Stimulated activated CD4-positive, alpha-beta T cell treated with anti-CD3 and anti-CD28 coated beads, Interleukin-1b, Interleukin-23, amount 100 ng/mL, for 4 hours (primary cell): ENCODE results near the gene LRP8.
"Not testable (repeated sequence)": the region's sequence is repeated elsewhere in the genome, so short reads cannot be mapped to it uniquely, and the experiment has no call there.

ENCODE experiments used
- DNase-seq, 2 donors: peaks; one replicate each; pipeline ENCODE4 v3.0.0-alpha.2; 2020; ENCODE audit warnings: low read depth in 2 of 2

Gene LRP8

DNA sequence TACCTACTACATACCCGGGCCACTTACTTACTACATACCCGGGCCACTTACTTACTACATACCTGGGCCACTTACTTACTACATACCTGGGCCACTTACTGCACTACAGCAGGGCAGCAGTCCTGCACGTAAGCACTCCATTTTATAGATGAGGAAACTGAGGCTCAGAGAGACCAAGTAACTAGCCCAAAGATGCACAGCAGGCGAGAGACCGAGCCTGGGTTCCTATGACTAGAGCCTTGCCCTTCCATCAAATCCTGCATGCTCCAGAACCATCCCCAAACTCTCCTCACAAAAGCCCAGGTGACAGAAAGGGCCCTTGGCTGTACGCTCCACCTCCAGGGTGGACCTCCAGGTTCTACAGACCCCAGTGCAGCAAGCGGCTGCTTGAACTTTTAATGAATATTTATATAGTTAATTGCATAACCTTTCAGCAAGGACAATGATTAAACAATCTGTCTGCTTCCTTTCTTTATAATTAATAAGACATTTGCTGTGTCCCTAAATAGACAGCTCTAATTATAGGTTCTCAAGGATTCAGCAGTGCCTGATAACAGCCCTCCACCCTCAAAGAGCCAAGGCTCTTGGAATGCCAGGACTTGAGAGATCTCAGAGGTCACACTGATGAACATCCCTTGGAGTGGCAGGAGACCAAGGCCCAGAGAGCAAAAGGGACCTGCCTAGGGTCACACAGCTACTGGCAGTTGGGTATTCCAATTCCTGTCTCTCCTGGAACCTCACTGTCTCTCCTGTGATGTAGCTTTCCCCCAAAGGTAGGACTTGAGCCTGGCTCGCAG is 43.4 kb downstream of the LRP8 start:
- no peak for DNase-seq

DNA sequence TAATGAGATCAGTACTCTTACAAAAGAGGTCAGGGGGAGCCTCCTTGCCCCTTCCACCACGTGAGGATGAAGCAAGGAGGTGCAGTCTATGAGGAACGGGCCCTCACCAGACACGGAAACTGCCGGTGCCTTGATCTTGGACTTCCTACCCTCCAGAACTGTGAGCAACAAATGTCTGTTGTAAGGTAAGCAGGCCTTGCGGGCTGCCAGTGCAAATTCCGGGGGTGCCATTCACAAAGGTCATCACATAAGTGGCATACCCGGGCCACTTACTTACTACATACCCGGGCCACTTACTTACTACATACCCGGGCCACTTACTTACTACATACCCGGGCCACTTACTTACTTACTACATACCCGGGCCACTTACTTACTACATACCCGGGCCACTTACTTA is 44.7 kb downstream of the LRP8 start:
- DNase-seq, result not testable (repeated sequence)

GRCh38 chr1:53281133-53281532 is 46.7 kb downstream of the LRP8 start:
- no peak for DNase-seq

DNA sequence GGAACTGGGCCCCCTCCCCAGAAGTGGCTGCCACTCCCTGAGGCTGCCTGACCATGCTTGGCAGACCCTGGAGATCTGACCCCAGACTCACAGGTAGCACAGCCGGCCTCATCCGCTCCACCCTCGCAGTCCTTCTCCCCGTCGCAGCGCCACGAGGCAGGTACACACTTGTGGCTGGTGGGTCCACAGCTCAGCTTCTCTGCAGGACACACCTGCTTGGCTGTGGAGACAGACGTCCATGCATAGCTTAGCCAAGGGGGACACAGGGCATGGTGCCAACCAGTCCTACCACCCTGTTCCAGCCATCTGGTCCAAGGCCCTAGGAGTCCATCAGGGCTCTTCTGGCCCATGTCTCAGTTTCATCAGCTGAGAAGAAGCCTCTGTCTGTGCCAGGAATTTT is 47.4 kb downstream of the LRP8 start:
- DNase-seq, result no peak

DNA sequence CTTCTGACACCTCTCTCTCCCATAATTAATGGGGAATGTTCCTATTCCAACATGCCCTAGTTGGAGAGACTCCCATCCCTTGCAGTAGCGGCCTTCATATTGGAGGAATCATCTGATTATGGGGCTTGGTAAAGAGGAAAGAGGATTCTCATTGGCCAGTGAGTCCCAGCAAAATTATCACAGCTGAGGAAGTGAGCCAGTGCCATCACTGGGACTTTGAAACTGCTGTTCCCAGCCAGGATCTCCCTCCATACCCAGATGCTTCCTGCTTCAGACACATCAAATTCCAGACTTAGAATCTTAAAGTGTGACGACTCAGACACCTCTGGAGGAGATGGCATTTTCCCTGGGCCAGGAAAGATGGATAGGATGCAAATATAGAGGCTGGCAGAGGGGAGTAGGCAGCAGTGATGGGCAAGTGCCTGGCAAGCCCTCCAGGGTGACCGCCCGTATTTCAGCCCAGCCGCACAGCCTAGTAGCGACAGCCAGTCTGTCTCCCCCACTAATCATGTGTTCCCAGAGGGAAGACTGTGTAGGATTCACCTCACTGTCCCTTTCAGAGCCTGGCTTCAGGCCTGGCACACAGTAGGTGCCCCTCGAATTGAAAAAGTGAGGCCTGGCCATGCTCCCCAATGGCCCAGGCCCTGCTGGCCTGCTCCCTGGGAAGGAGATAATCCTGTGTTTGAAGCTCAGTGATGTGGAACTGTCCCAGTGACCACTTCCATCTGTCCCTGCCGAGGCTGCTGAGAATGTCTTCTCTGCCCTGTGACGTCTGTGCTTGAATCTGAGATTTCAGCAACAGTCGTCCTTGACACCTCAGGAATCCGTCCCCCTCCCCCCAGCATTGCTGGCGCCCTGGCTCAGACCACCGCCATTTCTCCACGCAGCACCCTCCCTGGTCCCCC is 48.3 kb downstream of the LRP8 start:
- DNase-seq, result no peak

GRCh38 chr1:53278298-53278725 is 49.6 kb downstream of the LRP8 start:
- peak; percentile 68 to 74 for DNase-seq

GRCh38 chr1:53277326-53277725 is 50.5 kb downstream of the LRP8 start:
- no peak for DNase-seq

- DNase-seq, result no peak
Observed at GRCh38 chr1:53276902-53277281, 51.0 kb downstream of the LRP8 start.

DNA sequence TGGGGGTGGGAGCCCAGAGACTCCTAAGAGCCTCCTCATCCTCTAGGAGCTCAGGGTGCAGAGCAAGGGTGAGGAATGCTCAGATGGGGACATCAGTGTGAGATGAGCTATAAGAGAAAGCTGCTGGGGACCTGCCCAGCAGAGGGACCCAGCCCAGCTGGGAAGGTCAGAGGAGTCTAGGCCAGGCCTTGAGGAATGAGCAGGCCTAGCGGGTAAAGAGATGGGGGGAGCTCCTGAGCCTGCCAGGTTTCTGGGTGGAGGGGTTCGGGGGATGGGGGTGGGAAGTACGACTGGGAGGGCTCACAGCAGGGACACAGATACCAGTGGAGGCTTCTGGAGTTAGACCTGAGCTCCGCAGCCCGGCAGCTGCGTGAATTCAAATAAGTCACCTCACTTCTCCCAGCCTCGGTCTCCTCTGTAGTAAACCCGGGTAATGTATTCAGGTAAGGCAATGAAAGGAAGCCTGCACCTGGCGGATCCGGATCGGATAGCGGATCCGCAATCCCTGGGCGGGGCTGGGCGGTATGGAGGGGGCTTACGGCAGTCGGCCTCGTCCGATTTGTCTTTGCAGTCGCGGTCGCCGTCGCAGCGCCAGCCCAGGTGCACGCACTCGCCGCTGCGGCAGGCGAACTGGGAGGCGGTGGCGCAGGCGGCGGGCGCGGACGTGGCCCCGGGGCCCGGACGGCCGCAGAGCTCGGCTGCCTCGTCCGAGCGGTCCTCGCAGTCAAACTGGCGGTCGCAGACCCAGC is 51.5 kb downstream of the LRP8 start:
- no peak for DNase-seq

DNA sequence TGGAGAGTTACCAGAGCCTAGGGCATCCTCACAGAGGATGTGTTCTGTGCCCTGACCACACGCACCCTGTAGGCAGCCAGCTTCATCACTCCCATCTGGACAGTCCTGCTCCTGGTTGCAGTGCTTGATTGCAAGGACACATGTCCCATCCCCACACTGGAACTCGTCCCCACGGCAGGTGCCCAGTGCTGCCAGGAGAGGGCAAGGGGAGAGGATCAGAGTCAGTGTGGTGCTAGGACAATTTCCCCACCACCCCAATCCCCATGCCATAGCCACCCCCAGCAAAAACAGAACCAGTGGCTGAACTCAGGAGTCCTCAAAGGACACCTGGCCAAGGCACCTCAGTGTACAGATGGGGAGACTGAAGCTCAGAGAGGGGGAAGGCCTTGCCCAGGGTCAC is 52.3 kb downstream of the LRP8 start:
- DNase-seq, result no peak

- DNase-seq, result no peak
Observed at GRCh38 chr1:53274541-53275185, 53.2 kb downstream of the LRP8 start.

GRCh38 chr1:53274026-53274425 is 53.8 kb downstream of the LRP8 start:
- no peak for DNase-seq

DNA sequence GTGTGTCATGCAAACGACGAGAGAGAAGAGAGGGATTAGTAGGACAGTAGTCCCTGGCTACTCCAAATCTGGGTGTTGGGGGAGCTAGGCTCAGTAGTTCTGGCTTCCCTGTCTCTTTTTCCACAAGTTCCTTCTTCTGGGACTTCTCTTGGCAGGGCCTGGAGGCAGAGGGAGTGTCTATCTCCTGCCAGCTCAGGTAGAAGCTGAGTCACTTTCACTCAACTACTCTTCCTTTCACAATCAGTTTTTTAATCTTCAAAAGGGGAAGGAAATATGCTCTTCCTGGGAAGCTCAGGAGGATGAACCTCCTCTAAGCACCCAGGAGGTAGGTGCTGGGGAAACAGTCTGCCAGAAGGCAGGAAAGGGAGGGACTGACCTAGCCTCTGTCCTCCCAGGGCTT is 54.3 kb downstream of the LRP8 start:
- no peak for DNase-seq

GRCh38 chr1:53272349-53272748 is 55.5 kb downstream of the LRP8 start:
- no peak for DNase-seq

- DNase-seq, result no peak
Observed at GRCh38 chr1:53271446-53272090, 56.3 kb downstream of the LRP8 start.

GRCh38 chr1:53270873-53271272 is 57.0 kb downstream of the LRP8 start:
- DNase-seq, result no peak

DNA sequence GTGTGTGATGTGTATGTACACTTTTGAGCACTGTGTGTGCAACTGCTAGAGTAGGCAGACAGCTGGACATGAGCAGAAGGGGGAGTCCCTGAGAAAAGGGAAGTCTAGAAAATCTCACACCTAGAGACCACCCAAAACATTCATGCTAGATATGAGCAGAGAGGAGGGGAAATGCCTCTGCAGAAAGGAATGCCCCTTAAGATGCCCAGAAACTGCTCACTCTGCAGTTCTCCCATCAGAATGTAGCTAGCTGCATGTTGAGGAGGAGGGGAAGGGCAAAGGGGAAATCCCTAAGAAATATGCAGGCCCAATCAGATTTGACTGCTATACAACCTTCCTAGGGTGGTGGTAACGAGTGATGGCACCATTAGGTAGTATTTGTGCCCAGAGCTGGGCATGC is 57.8 kb downstream of the LRP8 start:
- no peak for DNase-seq

DNA sequence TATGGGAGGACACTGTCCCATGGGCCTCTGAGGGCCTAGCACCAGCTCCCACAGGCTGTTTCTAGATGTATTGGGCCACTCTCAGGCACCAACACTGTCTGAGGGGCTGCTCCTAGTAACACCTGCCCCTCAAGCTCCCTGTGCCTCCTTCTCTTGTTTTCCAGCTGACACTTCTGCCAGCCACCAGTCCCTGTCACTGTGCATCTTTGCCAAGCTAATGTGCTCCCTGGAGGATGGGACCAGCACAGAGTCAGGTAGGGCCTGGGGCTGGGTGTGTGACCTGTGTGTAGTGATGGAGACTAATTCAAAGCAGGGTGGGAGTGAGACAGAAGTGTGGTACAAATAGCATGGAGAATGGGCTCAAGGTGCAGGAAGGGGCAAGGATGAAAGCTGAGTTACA is 60.1 kb downstream of the LRP8 start:
- no peak for DNase-seq

GRCh38 chr1:53266038-53266437 is 61.8 kb downstream of the LRP8 start:
- DNase-seq, result no peak

DNA sequence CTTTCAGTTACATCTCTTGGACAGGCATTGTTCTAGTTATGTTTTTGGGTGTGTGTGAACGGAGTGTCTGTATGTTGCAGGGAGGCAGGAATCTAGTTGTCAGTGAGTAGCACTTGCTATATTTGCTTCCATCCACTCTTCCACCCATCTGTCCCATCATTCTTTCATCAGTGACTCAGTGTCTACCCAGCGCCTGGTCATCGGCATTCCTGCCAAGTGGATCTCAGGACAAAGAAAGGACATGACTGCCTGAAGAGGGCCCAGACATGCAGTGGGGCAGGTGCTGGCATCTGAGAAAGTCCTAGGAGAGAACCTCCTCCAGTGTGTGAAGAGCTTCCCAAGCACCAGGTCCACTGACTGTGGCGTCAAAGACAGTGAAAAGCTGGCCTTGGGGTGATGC is 62.3 kb downstream of the LRP8 start:
- no peak for DNase-seq

DNA sequence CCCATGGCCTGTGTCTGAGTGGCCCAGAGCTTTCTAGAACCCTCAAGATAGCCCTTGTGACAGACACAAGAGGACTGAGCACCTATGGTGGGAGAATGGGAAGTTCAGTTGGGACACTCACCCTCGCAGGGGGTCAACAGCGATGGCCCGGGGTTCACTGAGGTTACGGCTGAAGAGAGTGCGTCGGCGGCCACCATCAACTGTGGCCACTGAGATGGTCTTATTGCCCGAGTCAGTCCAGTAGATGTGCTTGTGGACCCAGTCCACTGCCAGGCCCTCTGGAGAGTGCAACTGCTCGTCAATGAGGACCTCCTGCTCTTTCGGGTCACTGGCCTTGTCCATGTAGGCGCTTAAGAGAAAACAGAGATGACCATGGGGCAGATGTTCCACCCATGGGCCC is 63.8 kb downstream of the LRP8 start:
- DNase-seq, result no peak
